ENCODE data around the gene CHN2.

DNA sequence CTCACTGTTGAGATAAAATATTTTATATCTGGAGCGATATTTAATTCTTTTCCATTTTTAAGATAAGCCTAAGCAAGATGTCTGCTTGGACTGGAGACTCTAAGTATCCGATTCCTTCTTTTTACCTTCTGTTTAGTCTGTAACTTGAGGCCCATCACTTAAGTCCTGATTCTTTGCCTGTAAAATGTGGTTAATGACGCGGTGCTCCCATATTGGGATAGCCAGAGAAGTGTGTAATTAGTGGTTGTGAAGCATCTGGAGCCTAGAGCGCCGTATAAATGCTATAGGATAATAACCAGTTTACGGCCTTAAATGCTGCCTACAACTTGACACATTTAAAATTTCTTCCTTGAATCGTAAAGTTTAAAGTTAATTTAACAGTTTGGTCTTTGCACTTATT lies 132.9 kb downstream of the CHN2 start:
- TF ChIP-seq POLR2AphosphoS5 (IDR thresholded peaks at IDR 0.05; ENCODE audit: low read depth, low read length) (no peak), TAF1 (IDR thresholded peaks at IDR 0.05; ENCODE audit: borderline replicate concordance, insufficient read depth, low read length) (no peak), SIN3A (IDR thresholded peaks at IDR 0.05; ENCODE audit: borderline replicate concordance, insufficient read depth, low read length) (no peak), FOXP2 (optimal IDR thresholded peaks at IDR 0.05; ENCODE audit: borderline replicate concordance, extremely low read depth, extremely low read length, insufficient read depth) (no peak)
- TF ChIP-seq, protein P1, sequence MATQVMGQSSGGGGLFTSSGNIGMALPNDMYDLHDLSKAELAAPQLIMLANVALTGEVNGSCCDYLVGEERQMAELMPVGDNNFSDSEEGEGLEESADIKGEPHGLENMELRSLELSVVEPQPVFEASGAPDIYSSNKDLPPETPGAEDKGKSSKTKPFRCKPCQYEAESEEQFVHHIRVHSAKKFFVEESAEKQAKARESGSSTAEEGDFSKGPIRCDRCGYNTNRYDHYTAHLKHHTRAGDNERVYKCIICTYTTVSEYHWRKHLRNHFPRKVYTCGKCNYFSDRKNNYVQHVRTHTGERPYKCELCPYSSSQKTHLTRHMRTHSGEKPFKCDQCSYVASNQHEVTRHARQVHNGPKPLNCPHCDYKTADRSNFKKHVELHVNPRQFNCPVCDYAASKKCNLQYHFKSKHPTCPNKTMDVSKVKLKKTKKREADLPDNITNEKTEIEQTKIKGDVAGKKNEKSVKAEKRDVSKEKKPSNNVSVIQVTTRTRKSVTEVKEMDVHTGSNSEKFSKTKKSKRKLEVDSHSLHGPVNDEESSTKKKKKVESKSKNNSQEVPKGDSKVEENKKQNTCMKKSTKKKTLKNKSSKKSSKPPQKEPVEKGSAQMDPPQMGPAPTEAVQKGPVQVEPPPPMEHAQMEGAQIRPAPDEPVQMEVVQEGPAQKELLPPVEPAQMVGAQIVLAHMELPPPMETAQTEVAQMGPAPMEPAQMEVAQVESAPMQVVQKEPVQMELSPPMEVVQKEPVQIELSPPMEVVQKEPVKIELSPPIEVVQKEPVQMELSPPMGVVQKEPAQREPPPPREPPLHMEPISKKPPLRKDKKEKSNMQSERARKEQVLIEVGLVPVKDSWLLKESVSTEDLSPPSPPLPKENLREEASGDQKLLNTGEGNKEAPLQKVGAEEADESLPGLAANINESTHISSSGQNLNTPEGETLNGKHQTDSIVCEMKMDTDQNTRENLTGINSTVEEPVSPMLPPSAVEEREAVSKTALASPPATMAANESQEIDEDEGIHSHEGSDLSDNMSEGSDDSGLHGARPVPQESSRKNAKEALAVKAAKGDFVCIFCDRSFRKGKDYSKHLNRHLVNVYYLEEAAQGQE (IDR thresholded peaks at IDR 0.05; ENCODE audit: insufficient read depth in 1 of 2, low read depth in 2 of 2, low read length in 2 of 2), result no peak

Measured in PFSK-1 (cell line).